Mesendoderm (in vitro differentiated cells): ENCODE results near the gene CXCL17. TPM values are rescaled to one million over a fixed set of nuclear protein-coding genes. Genes with fewer than 3 reads are reported as not detected.

ENCODE experiments used
- DNase-seq: peaks from one replicate; pipeline ENCODE4 v3.0.0; 2013
- H2AK5ac ChIP-seq: 2 replicates; pipeline ENCODE4 v1.6.1; 2013; ENCODE audit warnings: low read length, inconsistent platforms
- H2BK120ac ChIP-seq: 2 replicates; pipeline ENCODE4 v1.6.1; 2013; ENCODE audit warnings: low read depth, mild to moderate bottlenecking, low read length, moderate library complexity, mixed read lengths
- H2BK15ac ChIP-seq: replicated peaks from 2 replicates; pipeline ENCODE4 v1.6.1; 2013; ENCODE audit warnings: low read depth, mild to moderate bottlenecking, moderate library complexity
- H2BK5ac ChIP-seq: 2 replicates; pipeline ENCODE4 v1.6.1; 2013; ENCODE audit warnings: low read length, inconsistent platforms
- H3K18ac ChIP-seq: 2 replicates; pipeline ENCODE4 v1.6.1; 2013; ENCODE audit warnings: mild to moderate bottlenecking, low read length, mixed read lengths
- H3K23ac ChIP-seq: one replicate; pipeline ENCODE4 v1.6.1; 2013; ENCODE audit warnings: low read length
- H3K27ac ChIP-seq: 2 replicates; pipeline ENCODE4 v1.5.1; 2013; ENCODE audit warnings: low read depth, mild to moderate bottlenecking, inconsistent platforms, low read length, moderate library complexity
- H3K27me3 ChIP-seq: 2 replicates; pipeline ENCODE4 v1.6.1; 2013; ENCODE audit warnings: low read length, control low read depth, mild to moderate bottlenecking, inconsistent platforms; ENCODE audit not compliant: insufficient read depth, poor library complexity
- H3K36me3 ChIP-seq: 2 replicates; pipeline ENCODE4 v1.6.1; 2013; ENCODE audit warnings: low read length, inconsistent platforms; ENCODE audit not compliant: control insufficient read depth, insufficient read depth
- H3K4ac ChIP-seq: one replicate; pipeline ENCODE4 v1.6.1; 2013; ENCODE audit warnings: low read depth, mild to moderate bottlenecking, low read length, moderate library complexity
- H3K4me1 ChIP-seq: 2 replicates; pipeline ENCODE4 v1.6.1; 2013; ENCODE audit warnings: low read depth, low read length, inconsistent platforms; ENCODE audit not compliant: control insufficient read depth
- H3K4me2 ChIP-seq: 2 replicates; pipeline ENCODE4 v1.6.1; 2013; ENCODE audit warnings: low read length
- H3K4me3 ChIP-seq: 2 replicates; pipeline ENCODE4 v1.5.1; 2013; ENCODE audit warnings: mild to moderate bottlenecking, low read length
- H3K56ac ChIP-seq: one replicate; pipeline ENCODE4 v1.6.1; 2013; ENCODE audit warnings: low read length
- H3K79me1 ChIP-seq: 2 replicates; pipeline ENCODE4 v1.6.1; 2013; ENCODE audit warnings: low read length, inconsistent platforms
- H3K79me2 ChIP-seq: 2 replicates; pipeline ENCODE4 v1.6.1; 2013; ENCODE audit warnings: mild to moderate bottlenecking, low read length; ENCODE audit not compliant: control insufficient read depth, insufficient read depth
- H3K9ac ChIP-seq: 2 replicates; pipeline ENCODE4 v1.6.1; 2013; ENCODE audit warnings: low read length, inconsistent platforms
- H4K5ac ChIP-seq: one replicate; pipeline ENCODE4 v1.6.1; 2013; ENCODE audit warnings: low read length
- H4K8ac ChIP-seq: one replicate; pipeline ENCODE4 v1.6.1; 2013; ENCODE audit warnings: low read depth, mild to moderate bottlenecking, control low read depth, low read length, moderate library complexity
- WGBS: extraction: QIAGEN DNeasy Blood & Tissue Kit; methylation state at CpG from one replicate; pipeline ENCODE4 v1.1.7; 2013; ENCODE audit warnings: low lambda C conversion rate, missing lambda C conversion rate; ENCODE audit not compliant: insufficient coverage; ENCODE audit errors: extremely low coverage; 5-methylcytosine and 5-hydroxymethylcytosine counted together
- small RNA-seq: library from polyadenylated mRNA; stranded (forward); fragments of <200 nt; extraction: miRNeasy Mini kit (QIAGEN cat#:217004); gene quantifications from one replicate; pipeline ENCODE3, GENCODE V24; 2013; ENCODE audit not compliant: insufficient read depth

CXCL17 gene

DNA sequence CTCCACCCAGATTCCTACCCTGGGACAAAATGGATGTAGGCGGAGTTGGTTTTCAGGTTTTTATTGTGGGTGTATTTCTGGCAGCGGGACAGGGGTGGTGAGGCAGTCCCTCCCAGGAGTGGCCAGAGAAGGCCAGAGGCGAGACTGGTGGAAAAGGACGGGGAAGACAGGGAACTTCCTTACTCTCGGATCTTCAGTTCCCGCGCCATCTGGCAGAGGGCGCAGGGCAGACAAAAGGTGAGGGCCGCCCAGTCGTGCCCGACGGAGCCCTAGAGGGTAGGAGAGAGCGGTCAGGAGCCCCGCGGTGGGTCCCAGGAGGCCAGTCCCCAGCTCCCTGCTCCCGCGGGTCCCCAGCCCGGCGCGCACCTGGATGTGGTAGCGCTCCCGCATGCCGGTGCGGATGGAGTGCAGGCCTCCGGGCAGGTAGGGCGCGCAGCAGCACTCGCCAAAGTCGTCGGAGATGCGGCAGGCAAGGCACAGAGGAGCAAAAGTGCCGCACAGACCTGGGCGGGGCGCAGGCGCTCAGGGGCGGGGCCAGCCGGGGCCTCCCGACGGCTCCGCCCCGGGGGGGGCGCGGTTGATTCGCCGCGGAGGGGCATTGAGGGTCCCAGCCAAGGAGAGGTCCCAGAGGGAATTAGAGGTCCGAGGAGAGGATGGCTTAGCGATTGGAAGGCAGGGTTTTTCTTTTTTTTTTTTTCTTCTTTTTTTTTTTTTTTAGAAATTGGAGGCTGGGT is 55.6 kb downstream of the CXCL17 start:
- H3K23ac ChIP-seq, result no peak overlapping the region
- no peaks in the 10 kb centered on the region for H3K79me2 ChIP-seq
- no peak overlapping the region for H4K5ac ChIP-seq
- peak overlapping the region; percentile 88 for H3K4me2 ChIP-seq
- H3K4me3 ChIP-seq, result peak overlapping the region; percentile 59
- H4K8ac ChIP-seq, result peak overlapping the region; percentile 59
- DNase-seq, result peak; percentile 92
- H3K36me3 ChIP-seq, result no peaks in the 10 kb centered on the region
- H3K27ac ChIP-seq, result peak overlapping the region; percentile 72
- no CpG with 5 or more reads among the region's 48 CpGs for WGBS
- H2AK5ac ChIP-seq, result no peak overlapping the region
- peak overlapping the region; percentile 52 for H2BK5ac ChIP-seq
- no peaks in the 10 kb centered on the region for H3K4me1 ChIP-seq
- peak overlapping the region; percentile 87 for H3K9ac ChIP-seq
- peak overlapping the region; percentile 97 for H3K56ac ChIP-seq
- no peak overlapping the region for H2BK120ac ChIP-seq
- no peak overlapping the region for H2BK15ac ChIP-seq
- H3K18ac ChIP-seq, result peak overlapping the region; percentile 85
- peak overlapping the region; percentile 87 for H3K4ac ChIP-seq
- no peaks in the 10 kb centered on the region for H3K27me3 ChIP-seq
- no peaks in the 10 kb centered on the region for H3K79me1 ChIP-seq

DNA sequence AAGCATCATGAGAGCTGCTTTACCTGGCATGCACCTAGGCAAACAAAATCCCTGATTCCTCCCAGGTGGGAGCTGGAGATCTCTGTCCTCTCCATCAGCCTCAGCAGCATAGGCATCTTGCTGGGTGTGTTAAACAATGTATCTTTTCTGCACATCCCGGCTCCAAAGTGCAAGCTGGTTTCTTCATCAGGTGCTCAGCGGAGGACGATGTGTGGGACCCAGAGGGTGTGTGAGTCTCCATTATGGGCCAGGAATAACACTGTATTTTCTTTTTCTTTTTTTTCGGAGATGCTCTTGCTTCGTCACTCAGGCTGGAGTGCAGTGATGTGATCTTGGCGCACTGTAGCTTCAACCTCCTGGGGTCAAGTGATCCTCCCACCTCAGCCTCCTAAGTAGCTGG is 62.6 kb downstream of the CXCL17 start:
- H3K9ac ChIP-seq, result no peak overlapping the region
- no peak overlapping the region for H3K4ac ChIP-seq
- H3K4me1 ChIP-seq, result no peaks in the 10 kb centered on the region
- no peak overlapping the region for H3K18ac ChIP-seq
- H3K4me3 ChIP-seq, result no peak overlapping the region
- H2BK15ac ChIP-seq, result no peak overlapping the region
- no peaks in the 10 kb centered on the region for H3K36me3 ChIP-seq
- no peak overlapping the region for H3K23ac ChIP-seq
- H4K5ac ChIP-seq, result no peak overlapping the region
- H3K79me2 ChIP-seq, result no peaks in the 10 kb centered on the region
- H3K56ac ChIP-seq, result no peak overlapping the region
- no peaks in the 10 kb centered on the region for H3K79me1 ChIP-seq
- H3K27ac ChIP-seq, result no peak overlapping the region
- H3K4me2 ChIP-seq, result no peak overlapping the region
- WGBS, result no CpG with 5 or more reads among the region's 6 CpGs
- H3K27me3 ChIP-seq, result no peaks in the 10 kb centered on the region
- no peak for DNase-seq
- H2AK5ac ChIP-seq, result no peak overlapping the region
- H4K8ac ChIP-seq, result no peak overlapping the region
- no peak overlapping the region for H2BK5ac ChIP-seq
- no peak overlapping the region for H2BK120ac ChIP-seq

Small RNA genes lying within 50 kb of the gene (small RNA-seq; reads per million reads assigned to genes)
- gene RNU4-60P, result not detected
